Measurements from ENCODE around the gene ENDOG.
"Not testable (repeated sequence)": the region's sequence is repeated elsewhere in the genome, so short reads cannot be mapped to it uniquely, and the experiment has no call there.

ENDOG gene

GRCh38 chr9:128870128-128870940 is 52.0 kb downstream of the ENDOG start:
- no peak for DNase-seq

- DNase-seq = not testable (repeated sequence)
Measured at GRCh38 chr9:128870941-128871265, 52.6 kb downstream of the ENDOG start.

All from T-helper 2 cell (primary cell).